ENCODE measurements around the gene ADAM23.

ADAM23 gene

GRCh38 chr2:206512999-206513398 is 69.7 kb downstream of the ADAM23 start:
- DNase-seq: no peak

GRCh38 chr2:206515580-206515979 is 72.2 kb downstream of the ADAM23 start:
- no peak for DNase-seq

GRCh38 chr2:206518997-206519396 is 75.7 kb downstream of the ADAM23 start:
- DNase-seq: no peak

GRCh38 chr2:206520450-206520849 is 77.1 kb downstream of the ADAM23 start:
- DNase-seq: no peak

- DNase-seq: no peak
Measured at GRCh38 chr2:206521115-206521514, 77.8 kb downstream of the ADAM23 start.

- DNase-seq: no peak
Measured at GRCh38 chr2:206521612-206522011, 78.3 kb downstream of the ADAM23 start.

GRCh38 chr2:206526416-206526815 is 83.1 kb downstream of the ADAM23 start:
- no peak for DNase-seq

- DNase-seq: no peak
Measured at GRCh38 chr2:206527153-206527552, 83.8 kb downstream of the ADAM23 start.

- peak; percentile 28 for DNase-seq
Measured at GRCh38 chr2:206530727-206531126, 87.4 kb downstream of the ADAM23 start.

- DNase-seq: no peak
Measured at GRCh38 chr2:206531996-206532543, 88.7 kb downstream of the ADAM23 start.

- no peak for DNase-seq
Measured at GRCh38 chr2:206533977-206534376, 90.6 kb downstream of the ADAM23 start.

GRCh38 chr2:206535260-206535986 is 92.1 kb downstream of the ADAM23 start:
- no peak for DNase-seq

GRCh38 chr2:206540757-206541156 is 97.4 kb downstream of the ADAM23 start:
- DNase-seq: no peak

- DNase-seq: no peak
Measured at GRCh38 chr2:206543073-206543472, 99.7 kb downstream of the ADAM23 start.

GRCh38 chr2:206548383-206548782 is 105.1 kb downstream of the ADAM23 start:
- no peak for DNase-seq

GRCh38 chr2:206555721-206556120 is 112.4 kb downstream of the ADAM23 start:
- DNase-seq: no peak

- DNase-seq: no peak
Measured at GRCh38 chr2:206556357-206556949, 113.1 kb downstream of the ADAM23 start.

GRCh38 chr2:206557321-206557720 is 114.0 kb downstream of the ADAM23 start:
- no peak for DNase-seq

GRCh38 chr2:206558492-206558891 is 115.2 kb downstream of the ADAM23 start:
- DNase-seq: no peak

GRCh38 chr2:206561962-206562361 is 118.6 kb downstream of the ADAM23 start:
- no peak for DNase-seq

GRCh38 chr2:206562375-206562774 is 119.0 kb downstream of the ADAM23 start:
- DNase-seq: no peak

- DNase-seq: no peak
Measured at GRCh38 chr2:206563374-206563773, 120.0 kb downstream of the ADAM23 start.

GRCh38 chr2:206565666-206566065 is 122.3 kb downstream of the ADAM23 start:
- DNase-seq: no peak

GRCh38 chr2:206569470-206569869 is 126.1 kb downstream of the ADAM23 start:
- no peak for DNase-seq

- no peak for DNase-seq
Measured at GRCh38 chr2:206570199-206570598, 126.9 kb downstream of the ADAM23 start.
